ENCODE measurements around the gene APIP.

APIP gene

GRCh38 chr11:34856251-34856650, 59.9 kb downstream of the APIP start:
- Histone ChIP-seq H3K27me3 (ENCODE audit: low read depth, low read length) (no peaks in the 10 kb centered on the region), H3K4me1 (ENCODE audit: control insufficient read depth in 1 of 2, insufficient read depth in 2 of 2, low read length in 2 of 2) (peaks cover 0 to 13% of the 10 kb centered on the region in 2 donors), H3K9me3 (ENCODE audit: control insufficient read depth in 1 of 2, low read length in 2 of 2) (no peaks in the 10 kb centered on the region), H3K36me3 (ENCODE audit: control insufficient read depth in 1 of 2, insufficient read depth in 2 of 2, low read length in 2 of 2) (no peaks in the 10 kb centered on the region), H3K27ac (ENCODE audit: low read length) (no peak overlapping the region), H3K4me3 (ENCODE audit: low read depth in 1 of 2, low read length in 2 of 2) (no peak overlapping the region)

GRCh38 chr11:34855754-34856095, 60.5 kb downstream of the APIP start:
- H3K9me3 ChIP-seq (ENCODE audit: control insufficient read depth in 1 of 2, low read length in 2 of 2), result no peaks in the 10 kb centered on the region
- H3K27ac ChIP-seq (ENCODE audit: low read length), result peak overlapping the region; percentile 46
- H3K36me3 ChIP-seq (ENCODE audit: control insufficient read depth in 1 of 2, insufficient read depth in 2 of 2, low read length in 2 of 2), result no peaks in the 10 kb centered on the region
- peaks cover 0 to 13% of the 10 kb centered on the region in 2 donors for H3K4me1 ChIP-seq (ENCODE audit: control insufficient read depth in 1 of 2, insufficient read depth in 2 of 2, low read length in 2 of 2)
- H3K27me3 ChIP-seq (ENCODE audit: low read depth, low read length), result no peaks in the 10 kb centered on the region
- no peak overlapping the region for H3K4me3 ChIP-seq (ENCODE audit: low read depth in 1 of 2, low read length in 2 of 2)

GRCh38 chr11:34855021-34855753, 61.0 kb downstream of the APIP start:
- Histone ChIP-seq H3K9me3 (ENCODE audit: control insufficient read depth in 1 of 2, low read length in 2 of 2) (no peaks in the 10 kb centered on the region), H3K36me3 (ENCODE audit: control insufficient read depth in 1 of 2, insufficient read depth in 2 of 2, low read length in 2 of 2) (no peaks in the 10 kb centered on the region), H3K4me1 (ENCODE audit: control insufficient read depth in 1 of 2, insufficient read depth in 2 of 2, low read length in 2 of 2) (peaks cover 0 to 12% of the 10 kb centered on the region in 2 donors), H3K4me3 (ENCODE audit: low read depth in 1 of 2, low read length in 2 of 2) (no peak overlapping the region), H3K27ac (ENCODE audit: low read length) (peak overlapping the region; percentile 46), H3K27me3 (ENCODE audit: low read depth, low read length) (no peaks in the 10 kb centered on the region)

- Histone ChIP-seq H3K27me3 (ENCODE audit: low read depth, low read length) (no peaks in the 10 kb centered on the region), H3K4me1 (ENCODE audit: control insufficient read depth in 1 of 2, insufficient read depth in 2 of 2, low read length in 2 of 2) (no peaks in the 10 kb centered on the region), H3K27ac (ENCODE audit: low read length) (no peak overlapping the region), H3K9me3 (ENCODE audit: control insufficient read depth in 1 of 2, low read length in 2 of 2) (no peaks in the 10 kb centered on the region), H3K4me3 (ENCODE audit: low read depth in 1 of 2, low read length in 2 of 2) (no peak overlapping the region), H3K36me3 (ENCODE audit: control insufficient read depth in 1 of 2, insufficient read depth in 2 of 2, low read length in 2 of 2) (no peaks in the 10 kb centered on the region)
Measured at GRCh38 chr11:34851916-34852315, 64.3 kb downstream of the APIP start.

GRCh38 chr11:34850334-34850733, 65.8 kb downstream of the APIP start:
- Histone ChIP-seq H3K27ac (ENCODE audit: low read length) (no peak overlapping the region), H3K9me3 (ENCODE audit: control insufficient read depth in 1 of 2, low read length in 2 of 2) (no peaks in the 10 kb centered on the region), H3K36me3 (ENCODE audit: control insufficient read depth in 1 of 2, insufficient read depth in 2 of 2, low read length in 2 of 2) (no peaks in the 10 kb centered on the region), H3K4me1 (ENCODE audit: control insufficient read depth in 1 of 2, insufficient read depth in 2 of 2, low read length in 2 of 2) (no peaks in the 10 kb centered on the region), H3K4me3 (ENCODE audit: low read depth in 1 of 2, low read length in 2 of 2) (no peak overlapping the region), H3K27me3 (ENCODE audit: low read depth, low read length) (no peaks in the 10 kb centered on the region)

- Histone ChIP-seq H3K4me1 (ENCODE audit: control insufficient read depth in 1 of 2, insufficient read depth in 2 of 2, low read length in 2 of 2) (no peaks in the 10 kb centered on the region), H3K4me3 (ENCODE audit: low read depth in 1 of 2, low read length in 2 of 2) (no peak overlapping the region), H3K27ac (ENCODE audit: low read length) (no peak overlapping the region), H3K9me3 (ENCODE audit: control insufficient read depth in 1 of 2, low read length in 2 of 2) (no peaks in the 10 kb centered on the region), H3K27me3 (ENCODE audit: low read depth, low read length) (no peaks in the 10 kb centered on the region), H3K36me3 (ENCODE audit: control insufficient read depth in 1 of 2, insufficient read depth in 2 of 2, low read length in 2 of 2) (no peaks in the 10 kb centered on the region)
Measured at GRCh38 chr11:34846467-34846866, 69.7 kb downstream of the APIP start.

DNA sequence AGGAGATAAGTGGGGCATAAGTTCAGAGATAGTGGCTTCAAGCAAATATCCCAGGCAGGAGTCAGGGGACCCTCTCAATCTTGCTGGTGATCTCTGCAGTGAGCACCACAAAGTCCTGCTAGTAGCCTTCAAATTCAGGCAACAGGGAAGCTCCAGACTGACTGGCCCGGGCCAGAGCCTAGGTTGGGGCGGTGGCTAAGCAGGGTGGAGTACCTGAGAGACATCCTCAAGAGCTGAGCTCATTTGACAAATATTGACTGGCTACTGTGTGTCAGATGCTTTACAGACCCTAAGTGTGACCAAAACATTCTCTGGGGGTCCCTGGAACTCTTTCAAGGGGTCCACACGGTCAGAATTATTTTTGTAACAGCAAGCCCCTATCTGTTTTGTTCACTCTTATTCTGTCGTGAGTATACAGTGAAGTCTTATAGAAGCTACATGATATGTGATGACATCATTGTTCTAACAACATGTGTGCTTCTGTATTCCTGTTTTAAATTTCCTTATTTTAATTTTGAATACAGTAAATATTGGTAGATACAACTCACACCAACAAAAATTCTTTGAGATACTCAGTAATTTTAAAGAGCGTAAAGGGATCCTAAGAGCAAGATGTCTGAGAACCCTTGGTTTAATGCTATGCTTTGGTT, 71.6 kb downstream of the APIP start:
- H3K36me3 ChIP-seq (ENCODE audit: control insufficient read depth in 1 of 2, insufficient read depth in 2 of 2, low read length in 2 of 2), result no peaks in the 10 kb centered on the region
- H3K27me3 ChIP-seq (ENCODE audit: low read depth, low read length), result no peaks in the 10 kb centered on the region
- no peaks in the 10 kb centered on the region for H3K9me3 ChIP-seq (ENCODE audit: control insufficient read depth in 1 of 2, low read length in 2 of 2)
- H3K27ac ChIP-seq (ENCODE audit: low read length), result no peak overlapping the region
- H3K4me3 ChIP-seq (ENCODE audit: low read depth in 1 of 2, low read length in 2 of 2), result no peak overlapping the region
- no peaks in the 10 kb centered on the region for H3K4me1 ChIP-seq (ENCODE audit: control insufficient read depth in 1 of 2, insufficient read depth in 2 of 2, low read length in 2 of 2)

DNA sequence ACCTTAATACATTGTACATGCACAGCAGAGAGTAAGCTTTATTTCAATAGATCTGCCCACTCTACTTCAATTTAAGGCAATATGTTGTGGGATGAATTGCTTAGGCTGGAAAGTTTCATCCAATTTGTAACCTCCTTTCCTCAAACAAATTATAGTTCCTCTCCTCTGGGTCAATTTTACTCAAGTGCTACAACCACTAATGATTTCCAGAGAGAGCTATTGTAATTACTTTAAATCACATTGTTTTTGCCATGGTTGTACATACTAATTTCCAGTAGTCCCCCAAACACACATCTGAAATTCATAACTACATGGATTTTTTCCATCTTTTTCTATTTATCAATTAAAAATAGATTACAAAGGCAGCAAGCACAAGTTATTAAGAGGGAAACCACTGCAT, 72.9 kb downstream of the APIP start:
- no peaks in the 10 kb centered on the region for H3K27me3 ChIP-seq (ENCODE audit: low read depth, low read length)
- H3K4me1 ChIP-seq (ENCODE audit: control insufficient read depth in 1 of 2, insufficient read depth in 2 of 2, low read length in 2 of 2), result no peaks in the 10 kb centered on the region
- no peak overlapping the region for H3K4me3 ChIP-seq (ENCODE audit: low read depth in 1 of 2, low read length in 2 of 2)
- no peak overlapping the region for H3K27ac ChIP-seq (ENCODE audit: low read length)
- no peaks in the 10 kb centered on the region for H3K9me3 ChIP-seq (ENCODE audit: control insufficient read depth in 1 of 2, low read length in 2 of 2)
- no peaks in the 10 kb centered on the region for H3K36me3 ChIP-seq (ENCODE audit: control insufficient read depth in 1 of 2, insufficient read depth in 2 of 2, low read length in 2 of 2)

DNA sequence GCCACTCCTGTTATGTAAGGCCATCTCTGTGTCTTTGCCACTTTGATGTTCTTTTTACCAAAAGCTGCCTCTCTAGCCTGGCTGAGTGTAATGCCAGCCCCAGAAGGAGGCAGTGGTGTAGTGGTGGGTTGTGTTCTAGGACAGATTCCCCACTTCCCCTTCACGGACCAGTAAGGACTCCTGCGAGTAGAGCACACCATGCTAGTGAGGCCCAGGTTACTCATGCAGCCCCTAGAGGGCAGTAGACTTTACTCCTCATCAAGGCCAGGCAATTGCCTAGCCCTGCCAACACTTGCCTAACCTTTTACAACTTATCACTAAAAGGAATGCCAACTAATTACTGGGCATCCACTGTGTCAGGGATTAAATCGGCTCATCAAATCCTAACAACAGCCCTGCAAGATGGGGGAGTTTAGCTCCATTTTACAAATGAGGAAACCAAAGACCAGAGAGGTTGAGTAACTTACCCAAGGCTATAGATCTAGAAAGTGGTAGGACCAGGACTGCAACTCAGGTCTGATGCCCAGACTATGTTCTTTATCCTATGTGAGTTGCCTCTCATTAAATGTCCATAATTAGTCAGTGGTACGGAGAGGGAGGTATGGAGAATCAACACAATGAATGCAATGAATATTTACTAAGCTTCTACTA, 75.3 kb downstream of the APIP start:
- no peaks in the 10 kb centered on the region for H3K4me1 ChIP-seq (ENCODE audit: control insufficient read depth in 1 of 2, insufficient read depth in 2 of 2, low read length in 2 of 2)
- no peaks in the 10 kb centered on the region for H3K27me3 ChIP-seq (ENCODE audit: low read depth, low read length)
- no peaks in the 10 kb centered on the region for H3K36me3 ChIP-seq (ENCODE audit: control insufficient read depth in 1 of 2, insufficient read depth in 2 of 2, low read length in 2 of 2)
- no peak overlapping the region for H3K27ac ChIP-seq (ENCODE audit: low read length)
- H3K4me3 ChIP-seq (ENCODE audit: low read depth in 1 of 2, low read length in 2 of 2), result no peak overlapping the region
- H3K9me3 ChIP-seq (ENCODE audit: control insufficient read depth in 1 of 2, low read length in 2 of 2), result no peaks in the 10 kb centered on the region

DNA sequence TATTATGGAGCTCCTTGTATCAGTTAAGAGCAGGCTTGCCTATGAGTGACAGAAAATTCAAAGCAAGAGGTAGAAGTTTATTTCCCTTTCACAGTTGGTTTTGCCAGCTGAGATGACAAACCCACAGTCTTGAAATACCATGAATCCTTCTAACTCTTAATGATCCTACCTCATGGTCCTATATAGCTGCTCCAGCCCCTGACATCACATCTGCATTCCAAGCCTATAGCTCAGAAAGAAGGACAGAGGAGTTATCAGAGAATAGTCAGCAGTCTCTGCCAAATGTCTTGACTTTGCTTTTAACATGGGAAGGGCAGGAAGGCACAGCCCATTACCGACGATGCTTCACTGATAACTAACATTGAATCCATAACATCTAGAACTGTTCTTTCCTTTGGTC, 76.2 kb downstream of the APIP start:
- Histone ChIP-seq H3K9me3 (ENCODE audit: control insufficient read depth in 1 of 2, low read length in 2 of 2) (no peaks in the 10 kb centered on the region), H3K4me1 (ENCODE audit: control insufficient read depth in 1 of 2, insufficient read depth in 2 of 2, low read length in 2 of 2) (no peaks in the 10 kb centered on the region), H3K4me3 (ENCODE audit: low read depth in 1 of 2, low read length in 2 of 2) (no peak overlapping the region), H3K27me3 (ENCODE audit: low read depth, low read length) (no peaks in the 10 kb centered on the region), H3K36me3 (ENCODE audit: control insufficient read depth in 1 of 2, insufficient read depth in 2 of 2, low read length in 2 of 2) (no peaks in the 10 kb centered on the region), H3K27ac (ENCODE audit: low read length) (no peak overlapping the region)

DNA sequence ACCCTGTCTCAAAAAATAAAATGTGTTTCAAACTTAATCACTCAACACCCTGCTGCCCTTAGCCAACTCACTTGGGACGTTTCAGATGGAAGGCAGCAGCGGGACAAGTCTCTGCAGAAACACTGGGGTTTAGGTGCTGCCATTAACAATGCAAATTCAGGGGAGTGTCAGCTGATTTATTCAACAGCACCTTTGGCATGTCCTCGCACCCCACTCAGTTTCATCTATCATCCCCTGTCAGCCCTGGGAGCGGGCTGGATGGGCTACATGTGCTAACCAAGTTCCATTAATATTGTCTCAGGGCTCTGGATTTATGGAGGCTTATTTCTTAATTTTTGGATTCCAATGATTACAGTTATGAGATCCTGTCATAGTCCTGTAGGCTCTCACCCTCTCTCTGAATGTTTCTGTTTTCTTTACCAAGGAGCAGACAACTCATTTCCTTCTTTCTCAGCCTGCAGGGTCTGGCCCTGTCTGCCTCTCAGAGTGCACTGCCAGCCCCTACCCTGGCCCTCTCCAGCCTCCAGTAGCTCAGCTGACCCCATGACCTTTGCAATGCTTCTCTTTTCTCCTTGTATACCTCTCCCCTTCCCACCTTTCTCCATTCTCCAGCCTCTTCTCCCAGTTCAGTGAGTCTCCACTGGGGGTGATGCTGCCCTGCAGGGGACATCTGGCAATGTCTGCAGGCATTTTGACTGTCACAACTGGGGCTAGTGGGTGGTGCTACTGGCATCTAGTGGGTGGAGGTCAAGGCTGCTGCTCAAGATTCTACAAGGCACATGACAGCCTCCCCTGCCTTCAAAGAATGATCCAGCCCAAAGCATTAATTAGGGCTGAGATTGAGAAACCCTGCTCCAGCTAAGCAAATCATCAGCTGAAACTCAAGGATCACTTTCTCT, 79.0 kb downstream of the APIP start:
- H3K4me1 ChIP-seq (ENCODE audit: control insufficient read depth in 1 of 2, insufficient read depth in 2 of 2, low read length in 2 of 2), result no peaks in the 10 kb centered on the region
- H3K9me3 ChIP-seq (ENCODE audit: control insufficient read depth in 1 of 2, low read length in 2 of 2), result no peaks in the 10 kb centered on the region
- no peak overlapping the region for H3K27ac ChIP-seq (ENCODE audit: low read length)
- no peaks in the 10 kb centered on the region for H3K27me3 ChIP-seq (ENCODE audit: low read depth, low read length)
- no peaks in the 10 kb centered on the region for H3K36me3 ChIP-seq (ENCODE audit: control insufficient read depth in 1 of 2, insufficient read depth in 2 of 2, low read length in 2 of 2)
- H3K4me3 ChIP-seq (ENCODE audit: low read depth in 1 of 2, low read length in 2 of 2), result no peak overlapping the region
